GM18505 (cell line): ENCODE measurements around the gene TOP3A.
"Not testable (repeated sequence)": the region's sequence is repeated elsewhere in the genome, so short reads cannot be mapped to it uniquely, and the experiment has no call there.

ENCODE experiments used
- ATAC-seq: cut with Tn5 transposase; IDR thresholded peaks from one replicate; pipeline ENCODE4 v1.9.1; 2021; ENCODE audit not compliant: unreplicated experiment
- POLR2A ChIP-seq: IDR thresholded peaks from 4 replicates; pipeline ENCODE4 v1.6.1; 2011; ENCODE audit warnings: borderline replicate concordance; ENCODE audit not compliant: insufficient read depth, insufficient read length; ENCODE audit errors: extremely low read depth

The TOP3A gene

GRCh38 chr17:18314731-18315561 is at the start of gene TOP3A, which contains the start of gene SMCR8:
TOP3A (minus strand) TSS chr17:18314994; CDS start chr17:18314778, 216 bp downstream.
SMCR8 (plus strand) TSS chr17:18315293; CDS start chr17:18315790, 497 bp downstream.
- TF ChIP-seq POLR2A: peak; percentile 67
- ATAC-seq: peak; percentile 70

GRCh38 chr17:18364166-18364565 is 49.4 kb upstream of the TOP3A start:
- TF ChIP-seq POLR2A: no peak
- no peak for ATAC-seq

GRCh38 chr17:18363101-18364049 is 48.6 kb upstream of the TOP3A start, which contains the start of gene SHMT1:
SHMT1 (minus strand) TSS chr17:18363550; CDS start chr17:18355981, 7,569 bp downstream.
- ATAC-seq: peak; percentile 95

GRCh38 chr17:18362698-18363100 is 47.9 kb upstream of the TOP3A start:
- ATAC-seq: no peak
- TF ChIP-seq POLR2A: no peak

More at GRCh38 chr17:18363101-18364049, 48.6 kb upstream of the TOP3A start, which contains the start of gene SHMT1:
- peak; percentile 76 for TF ChIP-seq POLR2A

- TF ChIP-seq POLR2A: no peak
- no peak for ATAC-seq
These were observed 47.3 kb upstream of the TOP3A start for GRCh38 chr17:18361837-18362697.

GRCh38 chr17:18360518-18360917 is 45.7 kb upstream of the TOP3A start:
- TF ChIP-seq POLR2A: no peak
- ATAC-seq: no peak

- no peak for TF ChIP-seq POLR2A
- no peak for ATAC-seq
These were observed 41.8 kb upstream of the TOP3A start for GRCh38 chr17:18356624-18357023.

- no peak for ATAC-seq
- TF ChIP-seq POLR2A: no peak
These were observed 38.7 kb upstream of the TOP3A start for GRCh38 chr17:18353541-18353940.

GRCh38 chr17:18344021-18344420 is 29.2 kb upstream of the TOP3A start:
- no peak for TF ChIP-seq POLR2A
- ATAC-seq: no peak

GRCh38 chr17:18339933-18340332 is 25.1 kb upstream of the TOP3A start:
- no peak for ATAC-seq
- TF ChIP-seq POLR2A: no peak

- ATAC-seq: not testable (repeated sequence)
These were observed 23.4 kb upstream of the TOP3A start for GRCh38 chr17:18338158-18338557.

- ATAC-seq: no peak
- TF ChIP-seq POLR2A: peak; percentile 5
These were observed 18.2 kb upstream of the TOP3A start for GRCh38 chr17:18332909-18333489.

- no peak for TF ChIP-seq POLR2A
- ATAC-seq: no peak
These were observed 17.1 kb upstream of the TOP3A start for GRCh38 chr17:18331879-18332278.

GRCh38 chr17:18328643-18329204 is 13.9 kb upstream of the TOP3A start:
- ATAC-seq: no peak
- TF ChIP-seq POLR2A: no peak
